ENCODE measurements around the gene CFAP92. TPM values are rescaled to one million over a fixed set of nuclear protein-coding genes. Genes with fewer than 3 reads are reported as not detected.

The CFAP92 gene
- total and polyA plus RNA-seq, 4 donors: 1.2 to 4.9 (median 2.7) TPM

GRCh38 chr3:128950223-128950938 is 43.5 kb downstream of the CFAP92 start:
- H3K27ac ChIP-seq (ENCODE audit: low read depth in 1 of 2, low read length in 1 of 2): no peak overlapping the region
- no peak overlapping the region for H3K4me3 ChIP-seq
- no peak for ATAC-seq (ENCODE audit: insufficient read depth, low FRiP score)
- DNase-seq: peak in 1 of 3 donors; percentile 32
- H3K4me1 ChIP-seq (ENCODE audit: control insufficient read depth in 5 of 5, insufficient read depth in 5 of 5, low read length in 5 of 5): no peaks in the 10 kb centered on the region
- no peaks in the 10 kb centered on the region for H3K27me3 ChIP-seq (ENCODE audit: control insufficient read depth in 3 of 3, insufficient read depth in 3 of 3, low read length in 2 of 3)
- no peak overlapping the region for H3K9ac ChIP-seq (ENCODE audit: insufficient read depth in 1 of 2, low read length in 2 of 2)
- H3K36me3 ChIP-seq (ENCODE audit: control insufficient read depth in 4 of 4, insufficient read depth in 4 of 4, low read length in 4 of 4): no peaks in the 10 kb centered on the region
- no peaks in the 10 kb centered on the region for H3K9me3 ChIP-seq (ENCODE audit: control insufficient read depth in 4 of 4, insufficient read depth in 3 of 4, low read length in 3 of 4)
- WGBS, 2 donors: 68% methylated on average over 15 of the region's 15 CpGs
- no peak for TF ChIP-seq CTCF (IDR thresholded peaks at IDR 0.05; ENCODE audit: control extremely low read depth, extremely low read depth)

DNA sequence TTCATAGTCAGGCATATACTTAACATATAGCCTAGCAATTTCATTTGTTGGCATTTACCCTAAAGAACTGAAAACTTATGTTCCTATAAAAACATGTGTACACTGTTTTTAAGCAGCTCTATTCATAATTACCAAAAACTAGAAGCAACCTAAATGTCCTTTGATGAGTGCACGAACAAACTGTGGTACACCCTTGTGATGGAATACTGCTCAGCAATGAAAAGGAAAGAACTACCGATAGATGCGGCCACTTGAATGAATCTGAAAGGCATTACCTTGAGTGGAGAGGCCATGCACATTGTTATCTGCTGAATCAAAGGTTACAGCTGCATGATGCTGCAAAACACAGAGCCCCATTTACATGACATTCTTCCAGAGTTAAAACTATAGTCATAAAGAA is 44.7 kb downstream of the CFAP92 start:
- Histone ChIP-seq H3K4me1 (ENCODE audit: control insufficient read depth in 5 of 5, insufficient read depth in 5 of 5, low read length in 5 of 5) (no peaks in the 10 kb centered on the region), H3K9ac (ENCODE audit: insufficient read depth in 1 of 2, low read length in 2 of 2) (no peak overlapping the region), H3K36me3 (ENCODE audit: control insufficient read depth in 4 of 4, insufficient read depth in 4 of 4, low read length in 4 of 4) (no peaks in the 10 kb centered on the region), H3K4me3 (no peak overlapping the region), H3K27me3 (ENCODE audit: control insufficient read depth in 3 of 3, insufficient read depth in 3 of 3, low read length in 2 of 3) (no peaks in the 10 kb centered on the region), H3K27ac (ENCODE audit: low read depth in 1 of 2, low read length in 1 of 2) (no peak overlapping the region), H3K9me3 (ENCODE audit: control insufficient read depth in 4 of 4, insufficient read depth in 3 of 4, low read length in 3 of 4) (no peaks in the 10 kb centered on the region)
- TF ChIP-seq CTCF (IDR thresholded peaks at IDR 0.05; ENCODE audit: control extremely low read depth, extremely low read depth): no peak
- no peak for ATAC-seq (ENCODE audit: insufficient read depth, low FRiP score)
- WGBS, 2 donors: 96 to 99% methylated on average over 3 of the region's 3 CpGs
- no peak for DNase-seq

GRCh38 chr3:128946411-128946810 is 47.5 kb downstream of the CFAP92 start:
- Histone ChIP-seq H3K9ac (ENCODE audit: insufficient read depth in 1 of 2, low read length in 2 of 2) (no peak overlapping the region), H3K36me3 (ENCODE audit: control insufficient read depth in 4 of 4, insufficient read depth in 4 of 4, low read length in 4 of 4) (no peaks in the 10 kb centered on the region), H3K4me3 (no peak overlapping the region), H3K27ac (ENCODE audit: low read depth in 1 of 2, low read length in 1 of 2) (no peak overlapping the region), H3K9me3 (ENCODE audit: control insufficient read depth in 4 of 4, insufficient read depth in 3 of 4, low read length in 3 of 4) (no peaks in the 10 kb centered on the region), H3K4me1 (ENCODE audit: control insufficient read depth in 5 of 5, insufficient read depth in 5 of 5, low read length in 5 of 5) (no peaks in the 10 kb centered on the region), H3K27me3 (ENCODE audit: control insufficient read depth in 3 of 3, insufficient read depth in 3 of 3, low read length in 2 of 3) (no peaks in the 10 kb centered on the region)
- WGBS, 2 donors: 70 to 72% methylated on average over 7 of the region's 7 CpGs
- DNase-seq (no peak), ATAC-seq (ENCODE audit: insufficient read depth, low FRiP score) (no peak)
- no peak for TF ChIP-seq CTCF (IDR thresholded peaks at IDR 0.05; ENCODE audit: control extremely low read depth, extremely low read depth)

GRCh38 chr3:128945878-128946175 is 48.0 kb downstream of the CFAP92 start:
- TF ChIP-seq CTCF (IDR thresholded peaks at IDR 0.05; ENCODE audit: control extremely low read depth, extremely low read depth): no peak
- WGBS, 2 donors: 81 to 91% methylated on average over 3 of the region's 3 CpGs
- Histone ChIP-seq H3K27me3 (ENCODE audit: control insufficient read depth in 3 of 3, insufficient read depth in 3 of 3, low read length in 2 of 3) (no peaks in the 10 kb centered on the region), H3K27ac (ENCODE audit: low read depth in 1 of 2, low read length in 1 of 2) (no peak overlapping the region), H3K4me1 (ENCODE audit: control insufficient read depth in 5 of 5, insufficient read depth in 5 of 5, low read length in 5 of 5) (no peaks in the 10 kb centered on the region), H3K36me3 (ENCODE audit: control insufficient read depth in 4 of 4, insufficient read depth in 4 of 4, low read length in 4 of 4) (no peaks in the 10 kb centered on the region), H3K9me3 (ENCODE audit: control insufficient read depth in 4 of 4, insufficient read depth in 3 of 4, low read length in 3 of 4) (no peaks in the 10 kb centered on the region), H3K4me3 (no peak overlapping the region), H3K9ac (ENCODE audit: insufficient read depth in 1 of 2, low read length in 2 of 2) (no peak overlapping the region)
- no peak for ATAC-seq (ENCODE audit: insufficient read depth, low FRiP score)
- no peak for DNase-seq

Measured in lung (tissue), 12 donors.